Right lobe of liver (tissue), 6 donors: ENCODE data around the gene ST6GALNAC1. TPM values are rescaled to one million over a fixed set of nuclear protein-coding genes. Genes with fewer than 3 reads are reported as not detected.

Experiments used
- ATAC-seq, 4 donors: fragments of 200-7000 bp; cut with Tn5 transposase; one replicate each; pipeline ENCODE4 v1.9.1; 2020; ENCODE audit warnings: mild to moderate bottlenecking in 4 of 4, moderate library complexity in 4 of 4
- DNase-seq, 3 donors: peaks; one replicate each; pipeline ENCODE4 v3.0.0-alpha.2; 2020
- H3K27ac ChIP-seq, 3 donors: fragments of 200-600 bp; one replicate each; pipeline ENCODE4 v1.8.0; 2022
- H3K27me3 ChIP-seq, 2 donors: fragments of 200-600 bp; one replicate each; pipeline ENCODE4 v1.8.0; 2022
- H3K36me3 ChIP-seq, 4 donors: fragments of 200-600 bp; sonication (generic) in 1 of 4; one replicate each; pipeline versions ENCODE4 v1.5.1 to v1.8.0; 2017 to 2022; ENCODE audit warnings: control low read depth in 1 of 4
- H3K4me1 ChIP-seq, 4 donors: fragments of 200-600 bp; sonication (generic) in 1 of 4; one replicate each; pipeline versions ENCODE4 v1.5.1 to v1.8.0; 2017 to 2022; ENCODE audit warnings: control low read depth in 1 of 4
- H3K4me3 ChIP-seq, 3 donors: fragments of 200-600 bp; one replicate each; pipeline ENCODE4 v1.8.0; 2022
- H3K9me3 ChIP-seq, 4 donors: fragments of 200-600 bp; sonication (generic) in 1 of 4; one replicate each; pipeline versions ENCODE4 v1.5.1 to v1.8.0; 2017 to 2022; ENCODE audit warnings: control low read depth in 1 of 4
- CTCF ChIP-seq, 4 donors: fragments of 200-600 bp in 3 of 4; fragments of 450-650 bp in 1 of 4; IDR thresholded peaks; one replicate each; pipeline versions ENCODE4 v1.5.1 to v1.8.0; 2016 to 2022; ENCODE audit warnings: antibody characterized with exemption in 4 of 4, mild to moderate bottlenecking in 2 of 4
- POLR2A ChIP-seq: fragments of 450-650 bp; IDR thresholded peaks from one replicate; pipeline ENCODE4 v1.6.1; 2017; ENCODE audit warnings: antibody characterized with exemption, mild to moderate bottlenecking
- WGBS: methylation state at CpG from one replicate; pipeline ENCODE4 v1.1.6; 2018; ENCODE audit warnings: low coverage, low lambda C conversion rate; ENCODE audit not compliant: insufficient coverage; ENCODE audit errors: missing lambda C conversion rate; 5-methylcytosine and 5-hydroxymethylcytosine counted together
- intact Hi-C, 2 donors: fragments of 100-400 bp; cut with DNase I; formaldehyde crosslinking; loops; one replicate each; pipeline versions ENCODE4 v1.11.2 to v1.14.1; 2022
- total RNA-seq, 6 experiments: library from RNA; depleted of rRNA in 2 of 6; stranded (reverse); fragments of >200 nt in 2 of 6; fragmentation: NEBNext Ultra II Directional in 3 of 6; extraction: Animal tissue kit (Norgen Biotek cat#: 25700) in 3 of 6; gene quantifications; one replicate each; pipeline versions ENCODE4 v1.1.0 to v1.2.4, GENCODE V29; 2016 to 2023
- donor health status: DM: no; HTN: yes; CAD: no.
- donor health status: DM: no; HTN: no; CAD: no.
- donor health status: DM: no; HTN: no; CAD: no.
- donor health status: DM: no; HTN: yes; CAD: no.
- donor health status: DM: no; HTN: yes; CAD: no.

ST6GALNAC1 gene
- total RNA-seq, 6 experiments from 2014 or later = 0.42 to 1.4 (median 0.62) TPM; not detected in 3

DNA sequence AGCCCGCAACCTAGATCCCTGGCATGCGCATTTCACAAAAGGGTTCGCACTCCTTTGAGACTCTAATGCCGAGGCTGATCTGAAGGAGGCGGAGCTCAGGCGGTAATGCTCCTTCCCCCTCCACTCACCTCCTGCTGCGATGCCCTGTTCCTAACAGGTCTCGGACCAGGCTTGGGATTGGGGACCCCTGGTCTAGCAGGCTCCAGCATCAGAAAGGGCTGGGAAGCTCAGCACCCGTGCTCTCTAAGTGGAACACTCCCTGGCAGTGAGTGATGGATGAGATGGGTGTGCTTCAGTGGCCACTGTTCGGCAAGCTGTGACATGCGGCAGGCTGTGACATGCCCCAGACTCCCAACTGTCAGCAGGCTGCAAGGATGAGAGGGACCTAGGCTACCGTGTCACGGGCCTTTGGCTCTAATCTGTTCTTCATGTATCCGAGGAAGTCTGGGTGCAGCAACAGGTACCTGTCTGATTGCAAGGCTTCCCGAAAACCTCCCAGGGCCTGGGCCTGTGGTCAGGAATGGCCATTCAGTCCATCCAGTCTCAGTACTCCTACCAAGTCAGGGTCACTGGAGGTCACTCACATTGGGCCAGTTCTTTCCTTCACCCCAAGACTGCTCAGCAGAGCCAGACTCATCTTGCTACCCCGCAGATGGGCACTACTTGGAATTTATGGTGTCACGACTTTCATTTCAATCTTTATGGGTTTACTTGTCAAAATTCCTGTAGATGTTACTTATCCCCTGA is 56.6 kb downstream of the ST6GALNAC1 start:
- no peak overlapping the region for H3K27ac ChIP-seq
- 80% methylated on average over 2 of the region's 17 CpGs for WGBS
- no peak for DNase-seq
- H3K4me3 ChIP-seq = no peak overlapping the region
- intact Hi-C loops = no loop called here
- H3K27me3 ChIP-seq = no peaks in the 10 kb centered on the region
- no peaks in the 10 kb centered on the region for H3K36me3 ChIP-seq
- TF ChIP-seq CTCF (IDR thresholded peaks at IDR 0.05) (no peak), POLR2A (no peak)
- no peak for ATAC-seq
- H3K9me3 ChIP-seq = no peaks in the 10 kb centered on the region
- H3K4me1 ChIP-seq = peaks cover 0 to 19% (median 4%) of the 10 kb centered on the region in 4 donors

GRCh38 chr17:76585649-76586593 is 57.6 kb downstream of the ST6GALNAC1 start, which contains the start of gene ST6GALNAC2:
Gene ST6GALNAC2, minus strand, starts transcription at chr17:76585860. Its CDS starts 52 bp downstream, at chr17:76585808.
- peak; percentile 28 to 57 (median 45) for TF ChIP-seq CTCF (IDR thresholded peaks at IDR 0.05)
- peak; percentile 37 for TF ChIP-seq POLR2A
- intact Hi-C loops = no loop called here
- DNase-seq (peak; percentile 81 to 87 (median 83)), ATAC-seq (peak; percentile 83 to 89 (median 85))
- H3K4me1 ChIP-seq = peaks cover 0 to 19% (median 4%) of the 10 kb centered on the region in 4 donors
- H3K4me3 ChIP-seq = peak within 1 kb of the TSS; percentile 59 to 62 (median 61)
- WGBS = 3% methylated on average over 24 of the region's 84 CpGs
- peak within 1 kb of the TSS in 2 of 3 donors; percentile 7 to 53 for H3K27ac ChIP-seq
- H3K27me3 ChIP-seq = no peaks in the 10 kb centered on the region
- no peaks in the 10 kb centered on the region for H3K9me3 ChIP-seq
- no peaks in the 10 kb centered on the region for H3K36me3 ChIP-seq

- peak overlapping the region in 2 of 3 donors; percentile 7 to 53 for H3K27ac ChIP-seq
- intact Hi-C loops = no loop called here
- peaks cover 0 to 19% (median 4%) of the 10 kb centered on the region in 4 donors for H3K4me1 ChIP-seq
- WGBS = 5% methylated on average over 37 of the region's 62 CpGs
- H3K9me3 ChIP-seq = no peaks in the 10 kb centered on the region
- no peaks in the 10 kb centered on the region for H3K36me3 ChIP-seq
- DNase-seq (peak; percentile 55 to 67 (median 65)), ATAC-seq (peak; percentile 19 to 42 (median 34))
- H3K4me3 ChIP-seq = peak overlapping the region; percentile 59 to 62 (median 61)
- TF ChIP-seq CTCF (IDR thresholded peaks at IDR 0.05) = no peak
- TF ChIP-seq POLR2A = no peak
- H3K27me3 ChIP-seq = no peaks in the 10 kb centered on the region
Observed at GRCh38 chr17:76585033-76585648, 58.4 kb downstream of the ST6GALNAC1 start.

DNA sequence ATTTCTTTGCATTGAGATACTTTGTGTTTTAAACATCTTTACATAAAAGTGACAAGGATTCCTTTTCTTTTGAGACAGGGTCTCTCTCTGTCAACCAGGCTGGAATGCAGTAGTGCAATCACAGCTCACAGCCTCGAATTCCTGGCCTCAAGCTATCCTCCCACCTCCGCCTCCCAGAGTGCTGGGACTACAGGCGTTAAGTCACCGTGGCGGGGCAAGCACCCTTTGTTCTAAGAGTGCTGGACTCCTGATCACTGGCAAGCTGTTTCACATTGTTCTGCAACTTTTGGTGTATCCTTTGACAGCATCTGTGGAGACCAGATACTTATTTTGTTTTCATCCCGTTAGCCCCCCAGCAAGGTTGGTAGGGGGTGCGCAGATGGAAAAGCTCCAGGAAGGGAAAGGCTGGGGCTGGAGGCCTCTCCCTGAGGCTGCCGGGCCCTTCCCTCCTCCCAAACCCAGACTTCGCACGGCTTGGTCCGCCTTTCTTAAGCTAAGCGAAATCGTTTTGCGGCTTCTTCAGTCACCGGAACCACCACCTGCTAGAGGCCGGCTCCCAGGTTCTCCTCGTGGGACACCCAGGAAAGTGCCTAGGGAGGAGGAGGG is 59.0 kb downstream of the ST6GALNAC1 start:
- no peak for ATAC-seq
- peak overlapping the region; percentile 59 to 62 (median 61) for H3K4me3 ChIP-seq
- H3K9me3 ChIP-seq = no peaks in the 10 kb centered on the region
- intact Hi-C loops = no loop called here
- no peak overlapping the region for H3K27ac ChIP-seq
- peaks cover 0 to 19% (median 4%) of the 10 kb centered on the region in 4 donors for H3K4me1 ChIP-seq
- H3K36me3 ChIP-seq = no peaks in the 10 kb centered on the region
- no peaks in the 10 kb centered on the region for H3K27me3 ChIP-seq
- TF ChIP-seq CTCF (IDR thresholded peaks at IDR 0.05) (no peak), POLR2A (no peak)
- no peak for DNase-seq
- WGBS = 53% methylated on average over 11 of the region's 17 CpGs
